Measurements from ENCODE around the gene NF1.

The NF1 gene

DNA sequence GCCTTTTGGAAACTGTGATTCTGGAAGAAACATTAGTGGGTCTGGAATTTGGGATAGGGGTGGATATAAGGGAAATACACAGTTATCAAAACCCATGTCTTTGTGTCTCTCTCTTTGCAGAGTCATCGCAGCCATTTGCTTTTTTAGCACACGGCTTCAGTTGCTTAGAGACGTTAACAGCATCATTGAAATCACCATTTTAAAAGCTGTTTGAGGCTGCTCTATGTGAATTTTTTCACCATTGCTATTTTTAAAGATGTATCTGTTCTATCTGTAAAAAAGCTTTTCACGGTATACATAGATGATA lies 155.0 kb downstream of the NF1 start:
- H4K20me1 ChIP-seq (ENCODE audit: insufficient read depth) = no peaks in the 10 kb centered on the region
- peak overlapping the region; percentile 96 for H3K4me2 ChIP-seq
- peak overlapping the region; percentile 54 for H3K27ac ChIP-seq
- H3K9ac ChIP-seq = no peak overlapping the region
- no peak overlapping the region for H2AFZ ChIP-seq (ENCODE audit: low read depth)
- H3K27me3 ChIP-seq (ENCODE audit: insufficient read depth, low read depth) = no peaks in the 10 kb centered on the region
- H3K36me3 ChIP-seq (ENCODE audit: insufficient read depth) = no peaks in the 10 kb centered on the region
- H3K4me3 ChIP-seq (IDR thresholded peaks at IDR 0.05; ENCODE audit: insufficient read depth, low read depth, low read length) = no peak overlapping the region
- H3K79me2 ChIP-seq (ENCODE audit: insufficient read depth, low read depth) = no peaks in the 10 kb centered on the region
- TF ChIP-seq, protein P1, sequence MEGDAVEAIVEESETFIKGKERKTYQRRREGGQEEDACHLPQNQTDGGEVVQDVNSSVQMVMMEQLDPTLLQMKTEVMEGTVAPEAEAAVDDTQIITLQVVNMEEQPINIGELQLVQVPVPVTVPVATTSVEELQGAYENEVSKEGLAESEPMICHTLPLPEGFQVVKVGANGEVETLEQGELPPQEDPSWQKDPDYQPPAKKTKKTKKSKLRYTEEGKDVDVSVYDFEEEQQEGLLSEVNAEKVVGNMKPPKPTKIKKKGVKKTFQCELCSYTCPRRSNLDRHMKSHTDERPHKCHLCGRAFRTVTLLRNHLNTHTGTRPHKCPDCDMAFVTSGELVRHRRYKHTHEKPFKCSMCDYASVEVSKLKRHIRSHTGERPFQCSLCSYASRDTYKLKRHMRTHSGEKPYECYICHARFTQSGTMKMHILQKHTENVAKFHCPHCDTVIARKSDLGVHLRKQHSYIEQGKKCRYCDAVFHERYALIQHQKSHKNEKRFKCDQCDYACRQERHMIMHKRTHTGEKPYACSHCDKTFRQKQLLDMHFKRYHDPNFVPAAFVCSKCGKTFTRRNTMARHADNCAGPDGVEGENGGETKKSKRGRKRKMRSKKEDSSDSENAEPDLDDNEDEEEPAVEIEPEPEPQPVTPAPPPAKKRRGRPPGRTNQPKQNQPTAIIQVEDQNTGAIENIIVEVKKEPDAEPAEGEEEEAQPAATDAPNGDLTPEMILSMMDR (conservative IDR thresholded peaks at IDR 0.05; ENCODE audit: low read depth, low read length) = no peak
- H3K4me1 ChIP-seq (ENCODE audit: low read depth, poor library complexity, severe bottlenecking) = peaks cover 56% of the 10 kb centered on the region

DNA sequence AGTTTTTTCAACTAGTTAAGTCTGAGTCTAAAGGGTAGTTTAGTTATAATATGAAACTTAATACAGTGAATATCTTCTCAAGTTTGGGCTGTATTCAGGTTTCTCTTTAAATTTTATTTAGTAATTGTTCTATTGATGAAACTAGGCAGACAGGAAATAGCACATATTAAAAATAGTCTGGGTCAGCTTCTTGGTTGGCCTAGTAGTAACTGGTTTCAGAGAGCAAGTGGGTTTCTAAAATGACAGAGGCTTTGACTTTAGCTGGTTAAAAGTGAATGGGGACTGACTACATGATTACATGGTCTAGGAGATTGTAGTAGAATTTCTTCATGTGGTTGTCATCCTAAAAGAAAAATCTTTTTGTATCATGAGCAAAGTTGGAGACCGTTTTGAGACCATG lies 155.5 kb downstream of the NF1 start:
- Histone ChIP-seq H3K4me3 (IDR thresholded peaks at IDR 0.05; ENCODE audit: insufficient read depth, low read depth, low read length) (no peak overlapping the region), H3K4me1 (ENCODE audit: low read depth, poor library complexity, severe bottlenecking) (peaks cover 56% of the 10 kb centered on the region), H2AFZ (ENCODE audit: low read depth) (no peak overlapping the region), H3K9ac (peak overlapping the region; percentile 12; the same call in 1 of the 2 replicates), H3K36me3 (ENCODE audit: insufficient read depth) (no peaks in the 10 kb centered on the region), H3K4me2 (peak overlapping the region; percentile 96), H3K79me2 (ENCODE audit: insufficient read depth, low read depth) (no peaks in the 10 kb centered on the region), H3K27ac (peak overlapping the region; percentile 54), H3K27me3 (ENCODE audit: insufficient read depth, low read depth) (no peaks in the 10 kb centered on the region), H4K20me1 (ENCODE audit: insufficient read depth) (no peaks in the 10 kb centered on the region)
- TF ChIP-seq, protein P1 (conservative IDR thresholded peaks at IDR 0.05; ENCODE audit: low read depth, low read length) = no peak

DNA sequence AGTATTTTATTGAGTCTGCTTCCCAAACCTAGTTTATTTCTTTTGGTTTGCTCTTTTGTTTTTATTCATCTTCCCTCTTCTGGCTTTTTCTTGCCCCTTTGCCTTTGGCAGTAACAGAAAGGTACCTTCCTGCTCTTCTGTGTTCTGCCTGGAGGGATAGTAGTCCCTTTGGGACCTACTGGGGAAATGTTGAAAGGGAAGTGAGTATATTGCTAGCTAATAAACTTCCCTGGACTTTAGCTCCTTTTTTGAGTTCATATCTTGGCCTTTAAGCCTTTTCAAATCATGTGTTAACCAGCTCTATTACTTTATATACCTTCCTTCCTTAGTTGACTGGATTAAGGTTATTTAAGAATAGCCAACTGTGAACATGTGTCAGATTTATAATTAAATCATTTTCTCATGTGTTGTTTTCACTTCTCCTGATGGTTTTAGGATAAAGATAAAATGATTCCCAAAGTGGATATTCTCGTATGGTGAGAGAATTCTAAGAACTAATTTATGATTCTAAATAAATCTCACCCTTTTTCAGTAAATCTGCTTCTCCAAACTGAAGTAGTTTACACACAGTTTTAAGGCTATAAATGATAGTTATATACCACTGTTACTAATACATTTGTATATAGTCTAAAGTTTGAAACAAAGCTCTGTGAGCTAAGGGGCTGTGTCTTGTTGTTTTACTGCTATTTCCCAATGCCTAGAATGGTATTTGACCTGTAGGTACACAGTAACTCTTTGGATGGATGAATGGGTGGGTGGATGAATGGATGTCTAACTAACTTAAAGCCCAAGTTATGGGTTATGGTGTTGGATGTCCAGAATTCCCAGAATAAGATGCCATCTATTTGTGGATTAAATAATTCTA lies 156.6 kb downstream of the NF1 start:
- H4K20me1 ChIP-seq (ENCODE audit: insufficient read depth) = no peaks in the 10 kb centered on the region
- peak overlapping the region; percentile 12; the same call in 1 of the 2 replicates for H3K9ac ChIP-seq
- peaks cover 56% of the 10 kb centered on the region for H3K4me1 ChIP-seq (ENCODE audit: low read depth, poor library complexity, severe bottlenecking)
- H3K27me3 ChIP-seq (ENCODE audit: insufficient read depth, low read depth) = no peaks in the 10 kb centered on the region
- H2AFZ ChIP-seq (ENCODE audit: low read depth) = no peak overlapping the region
- H3K4me3 ChIP-seq (IDR thresholded peaks at IDR 0.05; ENCODE audit: insufficient read depth, low read depth, low read length) = no peak overlapping the region
- TF ChIP-seq, protein P1 (conservative IDR thresholded peaks at IDR 0.05; ENCODE audit: low read depth, low read length) = no peak
- H3K4me2 ChIP-seq = peak overlapping the region; percentile 96
- no peaks in the 10 kb centered on the region for H3K79me2 ChIP-seq (ENCODE audit: insufficient read depth, low read depth)
- H3K27ac ChIP-seq = peak overlapping the region; percentile 54
- no peaks in the 10 kb centered on the region for H3K36me3 ChIP-seq (ENCODE audit: insufficient read depth)

DNA sequence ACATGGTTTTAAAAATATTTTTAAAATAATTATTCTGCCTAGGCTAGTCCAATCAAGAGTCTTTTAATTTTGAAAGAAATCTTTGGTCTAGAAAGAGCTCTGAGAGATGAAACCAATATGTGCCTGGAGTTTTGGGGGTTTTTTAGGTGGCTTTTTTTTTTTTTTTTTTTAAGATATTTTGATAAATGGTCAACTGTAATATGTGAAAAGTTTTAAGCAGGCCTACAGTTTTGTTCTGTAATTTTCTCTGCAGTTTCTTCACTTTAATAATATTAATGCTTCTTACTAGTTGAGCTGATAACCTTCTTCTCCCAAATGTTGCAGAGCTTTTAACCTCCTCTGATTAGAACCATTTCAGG lies 157.2 kb downstream of the NF1 start:
- peak overlapping the region; percentile 96 for H3K4me2 ChIP-seq
- TF ChIP-seq, protein P1 (conservative IDR thresholded peaks at IDR 0.05; ENCODE audit: low read depth, low read length) = no peak
- H3K79me2 ChIP-seq (ENCODE audit: insufficient read depth, low read depth) = no peaks in the 10 kb centered on the region
- H2AFZ ChIP-seq (ENCODE audit: low read depth) = no peak overlapping the region
- H3K36me3 ChIP-seq (ENCODE audit: insufficient read depth) = no peaks in the 10 kb centered on the region
- peaks cover 56% of the 10 kb centered on the region for H3K4me1 ChIP-seq (ENCODE audit: low read depth, poor library complexity, severe bottlenecking)
- no peaks in the 10 kb centered on the region for H4K20me1 ChIP-seq (ENCODE audit: insufficient read depth)
- H3K27ac ChIP-seq = 0 out of 2 replicates have a peak overlapping the region, but pooled peaks have one; percentile 54
- no peaks in the 10 kb centered on the region for H3K27me3 ChIP-seq (ENCODE audit: insufficient read depth, low read depth)
- H3K4me3 ChIP-seq (IDR thresholded peaks at IDR 0.05; ENCODE audit: insufficient read depth, low read depth, low read length) = no peak overlapping the region
- no peak overlapping the region for H3K9ac ChIP-seq
